HL-60 (cell line): ENCODE measurements around the gene KRTAP3-3.

Experiments used
- DNase-seq, 2 experiments: peaks; one replicate each; pipeline ENCODE4 v3.0.0-alpha.2; 2010 to 2020; ENCODE audit warnings: low read depth in 1 of 2, low spot score in 1 of 2
- H3K27ac ChIP-seq: fragments of 250-450 bp; sonication (Bioruptor Pico); replicated peaks from 2 replicates; pipeline ENCODE4 v1.5.1; 2020; ENCODE audit warnings: mild to moderate bottlenecking, moderate library complexity
- H3K27me3 ChIP-seq: fragments of 250-450 bp; sonication (Bioruptor Pico); 2 replicates; pipeline ENCODE4 v1.5.1; 2021; ENCODE audit warnings: mild to moderate bottlenecking, moderate library complexity; ENCODE audit not compliant: insufficient read depth, poor library complexity, severe bottlenecking
- H3K4me3 ChIP-seq: replicated peaks from 2 replicates; pipeline ENCODE4 v1.5.1; 2011; ENCODE audit warnings: mild to moderate bottlenecking, control low read depth, low read length; ENCODE audit not compliant: insufficient read depth
- GABPA ChIP-seq: IDR thresholded peaks from 2 replicates; pipeline ENCODE4 v1.6.1; 2012; ENCODE audit warnings: low read depth
- POLR2AphosphoS5 ChIP-seq: IDR thresholded peaks from 2 replicates; pipeline ENCODE4 v1.6.1; 2012; ENCODE audit warnings: low read depth
- SPI1 ChIP-seq: IDR thresholded peaks from 2 replicates; pipeline ENCODE4 v1.6.1; 2012; ENCODE audit warnings: low read depth, mild to moderate bottlenecking, borderline replicate concordance
- TF ChIP-seq, protein P1 (sequence below): IDR thresholded peaks from 2 replicates; pipeline ENCODE4 v1.6.1; 2012; ENCODE audit warnings: low read depth; ENCODE audit not compliant: insufficient replicate concordance
- TF ChIP-seq, protein P2 (sequence below): IDR thresholded peaks from one replicate; pipeline ENCODE4 v1.5.1; 2011; ENCODE audit warnings: low read length, control low read depth, inconsistent platforms; ENCODE audit not compliant: insufficient read depth

Gene KRTAP3-3

DNA sequence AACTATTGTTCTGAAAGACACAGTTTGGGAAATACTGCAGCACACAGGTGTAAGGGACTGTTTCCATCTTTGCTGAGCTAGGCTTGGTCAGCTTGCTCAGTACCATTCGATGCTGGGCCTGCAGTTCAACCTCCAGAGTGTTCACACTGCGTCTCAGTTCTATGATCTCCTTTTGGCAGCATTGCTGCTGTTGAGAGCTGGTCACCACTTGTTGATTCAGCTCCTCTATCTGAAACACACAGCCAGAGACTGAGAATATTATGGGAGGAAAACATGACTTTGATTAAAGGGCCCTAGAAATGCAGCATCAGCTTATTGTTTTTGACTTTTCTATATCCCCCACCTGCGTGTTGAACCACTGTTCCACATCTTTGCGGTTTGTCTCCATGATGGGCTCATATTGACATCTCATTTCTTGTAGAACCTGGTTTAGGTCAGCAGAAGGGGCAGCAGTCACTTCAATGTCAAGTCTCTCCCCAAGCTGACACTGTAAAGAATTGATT, 31.9 kb downstream of the KRTAP3-3 start:
- DNase-seq = no peak
- TF ChIP-seq, protein P1, sequence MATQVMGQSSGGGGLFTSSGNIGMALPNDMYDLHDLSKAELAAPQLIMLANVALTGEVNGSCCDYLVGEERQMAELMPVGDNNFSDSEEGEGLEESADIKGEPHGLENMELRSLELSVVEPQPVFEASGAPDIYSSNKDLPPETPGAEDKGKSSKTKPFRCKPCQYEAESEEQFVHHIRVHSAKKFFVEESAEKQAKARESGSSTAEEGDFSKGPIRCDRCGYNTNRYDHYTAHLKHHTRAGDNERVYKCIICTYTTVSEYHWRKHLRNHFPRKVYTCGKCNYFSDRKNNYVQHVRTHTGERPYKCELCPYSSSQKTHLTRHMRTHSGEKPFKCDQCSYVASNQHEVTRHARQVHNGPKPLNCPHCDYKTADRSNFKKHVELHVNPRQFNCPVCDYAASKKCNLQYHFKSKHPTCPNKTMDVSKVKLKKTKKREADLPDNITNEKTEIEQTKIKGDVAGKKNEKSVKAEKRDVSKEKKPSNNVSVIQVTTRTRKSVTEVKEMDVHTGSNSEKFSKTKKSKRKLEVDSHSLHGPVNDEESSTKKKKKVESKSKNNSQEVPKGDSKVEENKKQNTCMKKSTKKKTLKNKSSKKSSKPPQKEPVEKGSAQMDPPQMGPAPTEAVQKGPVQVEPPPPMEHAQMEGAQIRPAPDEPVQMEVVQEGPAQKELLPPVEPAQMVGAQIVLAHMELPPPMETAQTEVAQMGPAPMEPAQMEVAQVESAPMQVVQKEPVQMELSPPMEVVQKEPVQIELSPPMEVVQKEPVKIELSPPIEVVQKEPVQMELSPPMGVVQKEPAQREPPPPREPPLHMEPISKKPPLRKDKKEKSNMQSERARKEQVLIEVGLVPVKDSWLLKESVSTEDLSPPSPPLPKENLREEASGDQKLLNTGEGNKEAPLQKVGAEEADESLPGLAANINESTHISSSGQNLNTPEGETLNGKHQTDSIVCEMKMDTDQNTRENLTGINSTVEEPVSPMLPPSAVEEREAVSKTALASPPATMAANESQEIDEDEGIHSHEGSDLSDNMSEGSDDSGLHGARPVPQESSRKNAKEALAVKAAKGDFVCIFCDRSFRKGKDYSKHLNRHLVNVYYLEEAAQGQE = no peak
- no peak for TF ChIP-seq POLR2AphosphoS5
- no peak for TF ChIP-seq GABPA
- TF ChIP-seq, protein P2, sequence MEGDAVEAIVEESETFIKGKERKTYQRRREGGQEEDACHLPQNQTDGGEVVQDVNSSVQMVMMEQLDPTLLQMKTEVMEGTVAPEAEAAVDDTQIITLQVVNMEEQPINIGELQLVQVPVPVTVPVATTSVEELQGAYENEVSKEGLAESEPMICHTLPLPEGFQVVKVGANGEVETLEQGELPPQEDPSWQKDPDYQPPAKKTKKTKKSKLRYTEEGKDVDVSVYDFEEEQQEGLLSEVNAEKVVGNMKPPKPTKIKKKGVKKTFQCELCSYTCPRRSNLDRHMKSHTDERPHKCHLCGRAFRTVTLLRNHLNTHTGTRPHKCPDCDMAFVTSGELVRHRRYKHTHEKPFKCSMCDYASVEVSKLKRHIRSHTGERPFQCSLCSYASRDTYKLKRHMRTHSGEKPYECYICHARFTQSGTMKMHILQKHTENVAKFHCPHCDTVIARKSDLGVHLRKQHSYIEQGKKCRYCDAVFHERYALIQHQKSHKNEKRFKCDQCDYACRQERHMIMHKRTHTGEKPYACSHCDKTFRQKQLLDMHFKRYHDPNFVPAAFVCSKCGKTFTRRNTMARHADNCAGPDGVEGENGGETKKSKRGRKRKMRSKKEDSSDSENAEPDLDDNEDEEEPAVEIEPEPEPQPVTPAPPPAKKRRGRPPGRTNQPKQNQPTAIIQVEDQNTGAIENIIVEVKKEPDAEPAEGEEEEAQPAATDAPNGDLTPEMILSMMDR = no peak
- TF ChIP-seq SPI1 = no peak
- no peak overlapping the region for H3K27ac ChIP-seq

DNA sequence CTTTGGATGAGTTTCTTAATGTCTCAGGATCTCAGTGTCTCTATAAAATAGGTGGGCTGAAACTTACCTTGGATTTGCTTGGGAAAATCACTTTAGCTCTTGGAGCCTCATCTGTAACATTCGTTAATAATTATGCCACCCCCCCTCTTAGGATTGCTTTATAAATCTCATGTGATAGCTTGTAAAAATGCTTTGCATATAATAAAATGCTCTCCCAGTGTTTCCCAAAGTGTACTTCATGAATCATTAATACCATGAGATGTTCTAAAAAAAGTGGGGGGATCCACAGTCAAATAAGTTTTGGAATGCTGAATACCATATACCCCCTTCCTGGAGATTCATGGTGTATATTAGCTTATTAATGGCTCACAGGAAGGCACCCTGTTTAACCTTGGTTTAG, 32.4 kb downstream of the KRTAP3-3 start:
- no peak overlapping the region for H3K4me3 ChIP-seq
- no peaks in the 10 kb centered on the region for H3K27me3 ChIP-seq
- H3K27ac ChIP-seq = no peak overlapping the region
- TF ChIP-seq, protein P1 = no peak
- TF ChIP-seq POLR2AphosphoS5 (no peak), SPI1 (no peak), GABPA (no peak)
- TF ChIP-seq, protein P2 = no peak
- no peak for DNase-seq

More for the DNA sequence above, 31.9 kb downstream of the KRTAP3-3 start:
- no peaks in the 10 kb centered on the region for H3K27me3 ChIP-seq
- no peak overlapping the region for H3K4me3 ChIP-seq

- Histone ChIP-seq H3K27ac (no peak overlapping the region), H3K4me3 (no peak overlapping the region), H3K27me3 (no peaks in the 10 kb centered on the region)
- no peak for DNase-seq
- TF ChIP-seq, protein P1 = no peak
- TF ChIP-seq POLR2AphosphoS5 (no peak), SPI1 (no peak), GABPA (no peak)
- TF ChIP-seq, protein P2 = no peak
Observed at GRCh38 chr17:40960144-40960543, 33.8 kb downstream of the KRTAP3-3 start.
